IMR-90 (cell line): Measurements from ENCODE around the gene PIGU. TPM values are rescaled to one million over a fixed set of nuclear protein-coding genes. Genes with fewer than 3 reads are reported as not detected.

ENCODE experiments used
- ATAC-seq: fragments of 200-7000 bp; cut with Tn5 transposase; 2 replicates; pipeline ENCODE4 v1.9.1; 2020; ENCODE audit warnings: low read depth, mild to moderate bottlenecking, moderate library complexity
- BruUV-seq: library from RNA; stranded (reverse); fragments of 400-500 nt; replicated peaks from 2 replicates; lab custom pipeline; 2021; lab: Mats Ljungman, UMichigan
- CTCF ChIA-PET: fragments of 300-600 bp; formaldehyde crosslinking; extraction: SDS; loops from one replicate; lab custom pipeline; 2021; ENCODE audit warnings: antibody characterized with exemption; lab: Yijun Ruan, JAX
- POLR2A ChIA-PET: fragments of 300-600 bp; sonication (Branson Sonifier 250); formaldehyde crosslinking; loops from one replicate; lab custom pipeline; 2022; ENCODE audit warnings: antibody characterized with exemption; ENCODE audit not compliant: unreplicated experiment; lab: Charles Lee
- DNase-seq: peaks from one replicate; pipeline ENCODE4 v3.0.0; 2013
- H2AFZ ChIP-seq: replicated peaks from 2 replicates; pipeline ENCODE3; 2013; ENCODE audit warnings: low read length, mild to moderate bottlenecking; ENCODE audit not compliant: poor library complexity
- H2AK5ac ChIP-seq: 2 replicates; pipeline ENCODE4 v1.6.1; 2013; ENCODE audit warnings: low read depth, low read length, inconsistent platforms
- H2AK9ac ChIP-seq: replicated peaks from 2 replicates; pipeline ENCODE3; 2013; ENCODE audit warnings: mild to moderate bottlenecking, low read depth, low read length, moderate library complexity; ENCODE audit not compliant: poor library complexity
- H2BK120ac ChIP-seq: 2 replicates; pipeline ENCODE4 v1.6.1; 2013; ENCODE audit warnings: low read depth, low read length, inconsistent platforms
- H2BK15ac ChIP-seq: 3 replicates; pipeline ENCODE4 v1.6.1; 2013; ENCODE audit warnings: low read depth, low read length, inconsistent platforms
- H2BK20ac ChIP-seq: 2 replicates; pipeline ENCODE4 v1.6.1; 2013; ENCODE audit warnings: low read depth, mild to moderate bottlenecking, inconsistent platforms, low read length, moderate library complexity
- H2BK5ac ChIP-seq: 2 replicates; pipeline ENCODE4 v1.6.1; 2013; ENCODE audit warnings: mild to moderate bottlenecking, low read depth, low read length, inconsistent platforms; ENCODE audit not compliant: poor library complexity, severe bottlenecking
- H3K14ac ChIP-seq: replicated peaks from 2 replicates; pipeline ENCODE4 v1.6.1; 2013; ENCODE audit warnings: low read depth, low read length, inconsistent platforms
- H3K18ac ChIP-seq: 2 replicates; pipeline ENCODE4 v1.6.1; 2013; ENCODE audit warnings: low read depth, low read length, control low read depth
- H3K23ac ChIP-seq: 2 replicates; pipeline ENCODE4 v1.6.1; 2013; ENCODE audit warnings: low read depth, low read length, inconsistent platforms
- H3K27ac ChIP-seq: 2 replicates; pipeline ENCODE4 v1.5.1; 2013; ENCODE audit warnings: mild to moderate bottlenecking, control low read depth, low read length; ENCODE audit not compliant: insufficient read depth
- H3K27me3 ChIP-seq: 2 replicates; pipeline ENCODE4 v1.6.1; 2013; ENCODE audit warnings: low read length; ENCODE audit not compliant: control insufficient read depth, insufficient read depth
- H3K36me3 ChIP-seq: 2 replicates; pipeline ENCODE4 v1.6.1; 2013; ENCODE audit warnings: low read length, mixed read lengths; ENCODE audit not compliant: control insufficient read depth, insufficient read depth
- H3K4ac ChIP-seq: 2 replicates; pipeline ENCODE4 v1.6.1; 2013; ENCODE audit warnings: low read depth, low read length, inconsistent platforms
- H3K4me1 ChIP-seq: 2 replicates; pipeline ENCODE4 v1.6.1; 2013; ENCODE audit warnings: low read length, mixed read lengths; ENCODE audit not compliant: control insufficient read depth, insufficient read depth
- H3K4me2 ChIP-seq: 2 replicates; pipeline ENCODE4 v1.6.1; 2013; ENCODE audit warnings: low read depth, mild to moderate bottlenecking, control low read depth, low read length, moderate library complexity
- H3K4me3 ChIP-seq: 2 replicates; pipeline ENCODE4 v1.5.1; 2013; ENCODE audit warnings: low read depth, mild to moderate bottlenecking, control low read depth, low read length, moderate library complexity; ENCODE audit not compliant: insufficient read depth
- H3K56ac ChIP-seq: 2 replicates; pipeline ENCODE4 v1.6.1; 2013; ENCODE audit warnings: low read length, inconsistent platforms; ENCODE audit not compliant: insufficient read depth; ENCODE audit errors: extremely low read depth
- H3K79me1 ChIP-seq, 2 experiments: 2 replicates each; pipeline ENCODE4 v1.6.1; 2013; ENCODE audit warnings: low read length in 2 of 2, inconsistent platforms in 1 of 2, low read depth in 1 of 2
- H3K9ac ChIP-seq: 2 replicates; pipeline ENCODE4 v1.6.1; 2013; ENCODE audit warnings: low read depth, low read length, control low read depth
- H3K9me1 ChIP-seq: 2 replicates; pipeline ENCODE4 v1.6.1; 2013; ENCODE audit warnings: low read length, inconsistent platforms; ENCODE audit not compliant: insufficient read depth
- H3K9me3 ChIP-seq: 2 replicates; pipeline ENCODE4 v1.6.1; 2013; ENCODE audit warnings: low read length; ENCODE audit not compliant: control insufficient read depth, insufficient read depth
- H4K20me1 ChIP-seq: 2 replicates; pipeline ENCODE4 v1.6.1; 2013; ENCODE audit warnings: low read length, inconsistent platforms; ENCODE audit not compliant: insufficient read depth
- H4K5ac ChIP-seq: 2 replicates; pipeline ENCODE4 v1.6.1; 2013; ENCODE audit warnings: mild to moderate bottlenecking, low read depth, low read length, control low read depth
- H4K8ac ChIP-seq, 2 experiments: 2 replicates each; pipeline ENCODE4 v1.6.1; 2013; ENCODE audit warnings: low read depth in 2 of 2, low read length in 2 of 2, control low read depth in 1 of 2, inconsistent platforms in 1 of 2
- H4K91ac ChIP-seq: 2 replicates; pipeline ENCODE4 v1.6.1; 2013; ENCODE audit warnings: low read depth, low read length, inconsistent platforms; ENCODE audit not compliant: insufficient read depth
- CEBPB ChIP-seq: IDR thresholded peaks from 2 replicates; pipeline ENCODE4 v1.6.1; 2012; ENCODE audit warnings: low read depth, low read length, improper control_type of control experiment
- FOS ChIP-seq: fragments of 150-350 bp; IDR thresholded peaks from 2 replicates; pipeline ENCODE4 v1.6.1; 2016; ENCODE audit warnings: low read depth, low read length
- RFX5 ChIP-seq: IDR thresholded peaks from 2 replicates; pipeline ENCODE4 v1.8.0; 2012; ENCODE audit warnings: low read depth, mild to moderate bottlenecking, low read length, moderate library complexity
- WGBS, 2 experiments: methylation state at CpG; one replicate each; pipeline versions ENCODE4 v1.1.5 to v1.1.7; 2013; ENCODE audit warnings: missing lambda C conversion rate in 2 of 2; ENCODE audit not compliant: insufficient read length in 1 of 2; ENCODE audit errors: extremely low coverage in 2 of 2; 5-methylcytosine and 5-hydroxymethylcytosine counted together
- dilution Hi-C: fragments of 300-500 bp; cut with HindIII; formaldehyde crosslinking; loops from one replicate; pipeline ENCODE4 v1.14.3; 2018; ENCODE audit warnings: low sequenced_read_pairs; ENCODE audit not compliant: unreplicated experiment
- in situ Hi-C: fragments of 300-500 bp; cut with MboI; formaldehyde crosslinking; loops from 3 replicates; pipeline ENCODE4 v1.14.3; 2019; ENCODE audit warnings: low sequenced_read_pairs, inconsistent platforms, mixed read lengths
- intact Hi-C: fragments of 100-400 bp; cut with micrococcal nuclease; formaldehyde crosslinking; loops from 2 replicates; pipeline ENCODE4 v1.10.0; 2022
- polyA plus RNA-seq, 3 experiments: library from polyadenylated mRNA; depleted of rRNA; stranded (reverse); fragments of >200 nt; gene quantifications; 2 replicates each; pipeline ENCODE4 v1.2.3, GENCODE V29; 2012; ENCODE audit warnings: low replicate concordance in 1 of 3
- total RNA-seq: library from RNA; depleted of rRNA; stranded (reverse); fragments of >200 nt; gene quantifications from 2 replicates; pipeline ENCODE4 v1.2.3, GENCODE V29; 2012

The PIGU gene
- total and polyA plus RNA-seq, 2 of the 4 experiments (the other 2 are of a cell fraction), result 11.1 to 31.1 TPM

GRCh38 chr20:34621383-34622367, 55.2 kb downstream of the PIGU start:
- Histone ChIP-seq H3K27me3 (no peaks in the 10 kb centered on the region), H3K27ac (no peak overlapping the region), H3K79me1 (peaks cover 0 to 6% of the 10 kb centered on the region in 2 experiments; a peak in 1 of 4 replicates), H4K8ac (no peak overlapping the region), H3K9me1 (peaks cover 5% of the 10 kb centered on the region), H2BK5ac (no peak overlapping the region), H3K4me2 (peak overlapping the region; percentile 16; the same call in 1 of the 2 replicates), H3K18ac (no peak overlapping the region), H2AK9ac (peak overlapping the region; percentile 28), H2BK15ac (no peak overlapping the region), H4K91ac (no peak overlapping the region), H4K20me1 (peaks cover 4% of the 10 kb centered on the region), H2BK120ac (no peak overlapping the region), H4K5ac (no peak overlapping the region), H3K56ac (no peak overlapping the region), H3K4ac (no peak overlapping the region), H3K4me3 (no peak overlapping the region), H2BK20ac (no peak overlapping the region), H2AK5ac (no peak overlapping the region), H3K9ac (no peak overlapping the region), H3K4me1 (peaks cover 6% of the 10 kb centered on the region), H3K9me3 (no peaks in the 10 kb centered on the region), H3K14ac (no peak overlapping the region), H3K23ac (no peak overlapping the region), H3K36me3 (no peaks in the 10 kb centered on the region), H2AFZ (no peak overlapping the region)
- ATAC-seq (peak; percentile 81), DNase-seq (peak; percentile 64)
- dilution Hi-C loops (no loop called here), in situ Hi-C loops (no loop called here), intact Hi-C loops (no loop called here)
- 90% methylated on average over 2 of the region's 13 CpGs; no CpG with 5 or more reads in 1 of the 2 experiments for WGBS, 2 experiments
- ChIA-PET POLR2A (no interaction called here), CTCF (interaction anchor here (1.0 kb wide), 1 partner anchor 71 kb away, joined by 12 read pairs; no protein-coding TSS in a partner anchor)
- no TSS peak for BruUV-seq
- TF ChIP-seq RFX5 (no peak), CEBPB (0 out of 2 replicates have a peak, but pooled peaks have one; percentile 0), FOS (peak; percentile 11; the same call in 1 of the 2 replicates)
